Thymus (tissue), 11 donors: Measurements from ENCODE around the gene CYB5D1. TPM values are rescaled to one million over a fixed set of nuclear protein-coding genes. Genes with fewer than 3 reads are reported as not detected.

ENCODE experiments used
- DNase-seq, 9 donors: peaks; one replicate each; pipeline ENCODE4 v3.0.0-alpha.2; 2013; ENCODE audit warnings: low spot score in 9 of 9, low read depth in 6 of 9, missing footprints in 1 of 9
- H3K27ac ChIP-seq, 2 donors: one replicate each; pipeline ENCODE4 v1.5.1; 2013; ENCODE audit warnings: control low read depth in 1 of 2, low read depth in 1 of 2, low read length in 1 of 2, mild to moderate bottlenecking in 1 of 2, moderate library complexity in 1 of 2
- H3K27me3 ChIP-seq, 2 donors: one replicate each; pipeline ENCODE4 v1.5.1; 2013; ENCODE audit warnings: low read length in 1 of 2; ENCODE audit not compliant: control insufficient read depth in 2 of 2, insufficient read depth in 1 of 2
- H3K36me3 ChIP-seq, 2 donors: one replicate each; pipeline ENCODE4 v1.5.1; 2013; ENCODE audit warnings: low read length in 1 of 2, mild to moderate bottlenecking in 1 of 2, moderate library complexity in 1 of 2; ENCODE audit not compliant: control insufficient read depth in 2 of 2, insufficient read depth in 2 of 2
- H3K4me1 ChIP-seq, 2 donors: one replicate each; pipeline ENCODE4 v1.5.1; 2013; ENCODE audit warnings: low read length in 2 of 2; ENCODE audit not compliant: control insufficient read depth in 2 of 2, insufficient read depth in 2 of 2
- H3K4me3 ChIP-seq, 2 donors: one replicate each; pipeline ENCODE4 v1.5.1; 2013; ENCODE audit warnings: low read length in 2 of 2, control low read depth in 1 of 2, mild to moderate bottlenecking in 1 of 2
- H3K9me3 ChIP-seq, 2 donors: one replicate each; pipeline ENCODE4 v1.5.1; 2013; ENCODE audit warnings: low read length in 1 of 2, mild to moderate bottlenecking in 1 of 2; ENCODE audit not compliant: control insufficient read depth in 2 of 2, insufficient read depth in 1 of 2
- WGBS: extraction: QIAGEN DNeasy Blood & Tissue Kit; methylation state at CpG from one replicate; pipeline ENCODE4 v1.1.7; 2013; 5-methylcytosine and 5-hydroxymethylcytosine counted together
- polyA plus RNA-seq: library from polyadenylated mRNA; stranded (reverse); fragments of 200-250 nt; gene quantifications from one replicate; pipeline ENCODE4 v1.2.3, GENCODE V29; 2013
- total RNA-seq: library from RNA; stranded (reverse); fragments of 120-200 nt; gene quantifications from one replicate; pipeline ENCODE4 v1.2.4, GENCODE V29; 2013
- donor health status: healthy.

CYB5D1 gene
- total and polyA plus RNA-seq, 2 donors, result 6.0 to 8.2 TPM

GRCh38 chr17:7842380-7843256 lies 15.2 kb upstream of the CYB5D1 start:
- Histone ChIP-seq H3K4me1 (peaks cover 31 to 74% of the 10 kb centered on the region in 2 donors), H3K27ac (peak overlapping the region; percentile 93 to 95), H3K9me3 (peaks cover 0 to 22% of the 10 kb centered on the region in 2 donors), H3K27me3 (no peaks in the 10 kb centered on the region), H3K4me3 (peak overlapping the region; percentile 65 to 66), H3K36me3 (peaks cover 25 to 50% of the 10 kb centered on the region in 2 donors)
- under 1% methylated on average over 47 of the region's 47 CpGs for WGBS
- DNase-seq, result peak in 4 of 9 donors; percentile 67 to 83 (median 72)

GRCh38 chr17:7843257-7843535 lies 14.6 kb upstream of the CYB5D1 start:
- H3K27ac ChIP-seq, result peak overlapping the region; percentile 93 to 95
- H3K4me3 ChIP-seq, result peak overlapping the region; percentile 65 to 66
- DNase-seq, result no peak
- H3K27me3 ChIP-seq, result no peaks in the 10 kb centered on the region
- peaks cover 31 to 70% of the 10 kb centered on the region in 2 donors for H3K4me1 ChIP-seq
- WGBS, result under 1% methylated on average over 17 of the region's 17 CpGs
- peaks cover 30 to 56% of the 10 kb centered on the region in 2 donors for H3K36me3 ChIP-seq
- peaks cover 0 to 22% of the 10 kb centered on the region in 2 donors for H3K9me3 ChIP-seq

- H3K27me3 ChIP-seq, result no peaks in the 10 kb centered on the region
- WGBS, result under 1% methylated on average over 61 of the region's 61 CpGs
- H3K27ac ChIP-seq, result peak overlapping the region; percentile 93 to 95
- H3K4me3 ChIP-seq, result peak overlapping the region; percentile 65 to 66
- peaks cover 35 to 60% of the 10 kb centered on the region in 2 donors for H3K36me3 ChIP-seq
- peak in 6 of 9 donors; percentile 68 to 90 (median 82) for DNase-seq
- peaks cover 27 to 66% of the 10 kb centered on the region in 2 donors for H3K4me1 ChIP-seq
- H3K9me3 ChIP-seq, result peaks cover 0 to 22% of the 10 kb centered on the region in 2 donors
Observed at GRCh38 chr17:7843536-7844291, 14.1 kb upstream of the CYB5D1 start.

GRCh38 chr17:7844292-7845154 lies 13.3 kb upstream of the CYB5D1 start:
- Histone ChIP-seq H3K27me3 (no peaks in the 10 kb centered on the region), H3K27ac (peak overlapping the region; percentile 87 to 93), H3K36me3 (peaks cover 43 to 60% of the 10 kb centered on the region in 2 donors), H3K9me3 (peaks cover 0 to 22% of the 10 kb centered on the region in 2 donors), H3K4me3 (peak overlapping the region; percentile 65 to 66), H3K4me1 (peaks cover 19 to 58% of the 10 kb centered on the region in 2 donors)
- 1% methylated on average over 71 of the region's 71 CpGs for WGBS
- peak in 5 of 9 donors; percentile 69 to 90 (median 76) for DNase-seq

- H3K4me1 ChIP-seq, result peaks cover 12 to 56% of the 10 kb centered on the region in 2 donors
- H3K9me3 ChIP-seq, result peaks cover 0 to 22% of the 10 kb centered on the region in 2 donors
- DNase-seq, result no peak
- WGBS, result 92% methylated on average over 15 of the region's 15 CpGs
- no peaks in the 10 kb centered on the region for H3K27me3 ChIP-seq
- H3K36me3 ChIP-seq, result peaks cover 52 to 60% of the 10 kb centered on the region in 2 donors
- H3K4me3 ChIP-seq, result peak overlapping the region; percentile 65 to 66
- H3K27ac ChIP-seq, result peak overlapping the region in 1 of 2 donors; percentile 71
Observed at GRCh38 chr17:7845359-7846062, 12.3 kb upstream of the CYB5D1 start.

GRCh38 chr17:7846063-7846735 lies 11.6 kb upstream of the CYB5D1 start:
- Histone ChIP-seq H3K4me3 (no peak overlapping the region), H3K27me3 (no peaks in the 10 kb centered on the region), H3K4me1 (peaks cover 12 to 56% of the 10 kb centered on the region in 2 donors), H3K36me3 (peaks cover 58 to 60% of the 10 kb centered on the region in 2 donors), H3K9me3 (peaks cover 0 to 23% of the 10 kb centered on the region in 2 donors), H3K27ac (no peak overlapping the region)
- 96% methylated on average over 22 of the region's 22 CpGs for WGBS
- no peak for DNase-seq

- Histone ChIP-seq H3K9me3 (peaks cover 0 to 27% of the 10 kb centered on the region in 2 donors), H3K27me3 (no peaks in the 10 kb centered on the region), H3K27ac (no peak overlapping the region), H3K4me3 (no peak overlapping the region), H3K4me1 (peaks cover 16 to 59% of the 10 kb centered on the region in 2 donors), H3K36me3 (peaks cover 65 to 67% of the 10 kb centered on the region in 2 donors)
- DNase-seq, result no peak
- WGBS, result 97% methylated on average over 34 of the region's 34 CpGs
Observed at GRCh38 chr17:7846765-7847661, 10.8 kb upstream of the CYB5D1 start.
